Measurements from ENCODE around the gene ANKMY1.

Gene ANKMY1

GRCh38 chr2:240584486-240585031 is 26.8 kb upstream of the ANKMY1 start:
- peaks cover 3% of the 10 kb centered on the region for H3K27me3 ChIP-seq (ENCODE audit: insufficient read depth, insufficient read length)
- no peak for DNase-seq (ENCODE audit: low read depth, low spot score)
- H3K9me3 ChIP-seq (ENCODE audit: insufficient read depth, low read length) = no peaks in the 10 kb centered on the region
- H3K4me1 ChIP-seq (ENCODE audit: insufficient read depth, insufficient read length) = peaks cover 32% of the 10 kb centered on the region
- peaks cover 24% of the 10 kb centered on the region for H3K36me3 ChIP-seq (ENCODE audit: insufficient read depth, insufficient read length, low read length)
- TF ChIP-seq SUZ12 (IDR thresholded peaks at IDR 0.05; ENCODE audit: extremely low read depth, insufficient read depth, insufficient read length) (no peak), ZNF274 (IDR thresholded peaks at IDR 0.05; ENCODE audit: low read depth, low read length) (no peak)
- peak overlapping the region; percentile 90 for H3K4me3 ChIP-seq (ENCODE audit: insufficient read length, low read depth)
- H3K9ac ChIP-seq (ENCODE audit: insufficient read length, low read depth) = no peak overlapping the region

DNA sequence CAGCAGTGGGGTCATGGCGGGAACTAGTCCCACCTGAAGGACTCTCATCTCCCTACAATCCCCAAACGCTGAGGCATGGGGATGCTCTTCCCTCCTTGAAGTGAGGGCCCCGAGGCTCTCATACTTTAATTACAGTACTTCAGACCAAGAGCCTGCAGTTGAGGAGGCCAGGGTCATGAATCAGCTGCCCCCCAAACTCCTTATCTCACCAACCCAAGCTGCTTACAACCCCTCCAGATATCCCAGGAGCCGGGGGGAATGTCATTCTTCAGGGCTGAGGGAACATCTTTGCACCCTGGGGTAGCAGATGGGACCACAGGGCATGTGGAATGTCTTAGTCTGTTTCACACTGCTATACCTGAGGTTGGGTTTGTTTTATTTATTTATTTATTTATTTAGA is 26.0 kb upstream of the ANKMY1 start:
- no peak for TF ChIP-seq YY1 (IDR thresholded peaks at IDR 0.05; ENCODE audit: insufficient read depth, insufficient read length)
- no peak for TF ChIP-seq SUZ12 (IDR thresholded peaks at IDR 0.05; ENCODE audit: extremely low read depth, insufficient read depth, insufficient read length)
- no peak for DNase-seq (ENCODE audit: low read depth, low spot score)
- H3K36me3 ChIP-seq (ENCODE audit: insufficient read depth, insufficient read length, low read length) = peaks cover 28% of the 10 kb centered on the region
- H3K9me3 ChIP-seq (ENCODE audit: insufficient read depth, low read length) = no peaks in the 10 kb centered on the region
- H3K4me3 ChIP-seq (ENCODE audit: insufficient read length, low read depth) = no peak overlapping the region
- peaks cover 3% of the 10 kb centered on the region for H3K27me3 ChIP-seq (ENCODE audit: insufficient read depth, insufficient read length)
- H3K9ac ChIP-seq (ENCODE audit: insufficient read length, low read depth) = no peak overlapping the region
- H3K4me1 ChIP-seq (ENCODE audit: insufficient read depth, insufficient read length) = peaks cover 34% of the 10 kb centered on the region

DNA sequence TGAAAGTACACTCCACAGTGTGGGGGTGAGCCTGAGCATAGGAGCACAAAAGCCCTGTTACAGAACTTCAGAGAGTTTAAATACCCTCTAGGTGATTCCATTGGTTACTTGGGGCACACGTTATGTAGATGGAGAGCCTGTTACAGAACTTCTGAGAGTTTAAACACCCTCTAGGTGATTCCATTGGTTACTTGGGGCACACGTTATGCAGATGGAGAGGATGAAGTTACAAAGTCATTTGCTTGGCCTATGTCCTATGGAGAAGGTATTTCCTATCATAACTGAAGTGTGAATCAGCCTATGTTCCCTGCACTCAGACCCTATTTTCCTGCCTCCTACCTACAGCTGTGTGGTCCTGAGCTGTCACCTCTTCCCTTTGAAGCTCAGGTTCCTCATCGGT is 25.0 kb upstream of the ANKMY1 start:
- no peak for DNase-seq (ENCODE audit: low read depth, low spot score)
- Histone ChIP-seq H3K9me3 (ENCODE audit: insufficient read depth, low read length) (no peaks in the 10 kb centered on the region), H3K27me3 (ENCODE audit: insufficient read depth, insufficient read length) (peaks cover under 1% of the 10 kb centered on the region), H3K4me3 (ENCODE audit: insufficient read length, low read depth) (no peak overlapping the region), H3K36me3 (ENCODE audit: insufficient read depth, insufficient read length, low read length) (peaks cover 38% of the 10 kb centered on the region), H3K4me1 (ENCODE audit: insufficient read depth, insufficient read length) (peaks cover 27% of the 10 kb centered on the region), H3K9ac (ENCODE audit: insufficient read length, low read depth) (no peak overlapping the region)
- TF ChIP-seq SUZ12 (IDR thresholded peaks at IDR 0.05; ENCODE audit: extremely low read depth, insufficient read depth, insufficient read length) = no peak
- TF ChIP-seq YY1 (IDR thresholded peaks at IDR 0.05; ENCODE audit: insufficient read depth, insufficient read length) = no peak
- TF ChIP-seq ZNF274 (IDR thresholded peaks at IDR 0.05; ENCODE audit: low read depth, low read length) = no peak

- H3K36me3 ChIP-seq (ENCODE audit: insufficient read depth, insufficient read length, low read length) = peaks cover 47% of the 10 kb centered on the region
- peak; percentile 66 for DNase-seq (ENCODE audit: low read depth, low spot score)
- no peak overlapping the region for H3K4me3 ChIP-seq (ENCODE audit: insufficient read length, low read depth)
- no peaks in the 10 kb centered on the region for H3K27me3 ChIP-seq (ENCODE audit: insufficient read depth, insufficient read length)
- no peaks in the 10 kb centered on the region for H3K9me3 ChIP-seq (ENCODE audit: insufficient read depth, low read length)
- peaks cover 26% of the 10 kb centered on the region for H3K4me1 ChIP-seq (ENCODE audit: insufficient read depth, insufficient read length)
- H3K9ac ChIP-seq (ENCODE audit: insufficient read length, low read depth) = no peak overlapping the region
- TF ChIP-seq ZNF274 (IDR thresholded peaks at IDR 0.05; ENCODE audit: low read depth, low read length) = no peak
- TF ChIP-seq SUZ12 (IDR thresholded peaks at IDR 0.05; ENCODE audit: extremely low read depth, insufficient read depth, insufficient read length) = no peak
- TF ChIP-seq YY1 (IDR thresholded peaks at IDR 0.05; ENCODE audit: insufficient read depth, insufficient read length) = no peak
Measured at GRCh38 chr2:240581811-240582210, 24.0 kb upstream of the ANKMY1 start.

- Histone ChIP-seq H3K4me1 (ENCODE audit: insufficient read depth, insufficient read length) (peaks cover 24% of the 10 kb centered on the region), H3K36me3 (ENCODE audit: insufficient read depth, insufficient read length, low read length) (peaks cover 60% of the 10 kb centered on the region), H3K27me3 (ENCODE audit: insufficient read depth, insufficient read length) (no peaks in the 10 kb centered on the region), H3K4me3 (ENCODE audit: insufficient read length, low read depth) (no peak overlapping the region), H3K9ac (ENCODE audit: insufficient read length, low read depth) (peak overlapping the region; percentile 36), H3K9me3 (ENCODE audit: insufficient read depth, low read length) (no peaks in the 10 kb centered on the region)
- no peak for DNase-seq (ENCODE audit: low read depth, low spot score)
- TF ChIP-seq SUZ12 (IDR thresholded peaks at IDR 0.05; ENCODE audit: extremely low read depth, insufficient read depth, insufficient read length) = no peak
- no peak for TF ChIP-seq YY1 (IDR thresholded peaks at IDR 0.05; ENCODE audit: insufficient read depth, insufficient read length)
- TF ChIP-seq ZNF274 (IDR thresholded peaks at IDR 0.05; ENCODE audit: low read depth, low read length) = no peak
Measured at GRCh38 chr2:240579771-240580614, 22.2 kb upstream of the ANKMY1 start.

DNA sequence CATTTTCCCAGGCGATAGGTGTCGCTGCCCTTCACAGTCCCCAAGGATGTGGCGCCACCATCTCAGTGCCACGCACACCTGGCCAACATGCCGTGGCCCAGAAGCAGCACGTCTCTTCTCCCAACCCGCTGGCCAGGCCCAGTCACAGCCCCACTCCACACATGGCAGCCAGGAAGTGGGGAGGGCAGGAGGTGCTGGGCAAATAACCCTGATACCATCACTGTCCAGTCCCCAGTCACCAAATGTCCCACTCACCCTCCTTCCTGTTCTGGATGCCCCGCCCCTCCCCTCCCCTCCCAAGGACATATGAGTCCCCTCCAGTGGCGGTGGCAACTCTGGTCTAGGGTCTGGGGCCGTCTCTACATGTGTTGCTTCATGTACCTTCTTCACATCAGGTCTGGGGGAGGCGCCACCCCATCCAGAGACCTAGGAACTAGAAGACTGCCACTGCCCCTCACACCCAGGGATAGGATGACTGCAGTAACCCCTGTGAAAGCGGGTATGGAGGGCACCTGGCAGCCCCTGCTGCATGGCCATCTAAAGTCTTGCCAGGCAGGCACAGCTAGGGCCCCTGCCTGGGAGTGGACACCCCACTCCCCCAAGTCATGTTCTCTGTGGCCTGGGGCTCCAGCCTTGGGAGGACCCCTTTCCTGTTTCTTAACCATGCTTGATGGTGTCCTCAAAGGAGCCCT is 21.4 kb upstream of the ANKMY1 start:
- no peaks in the 10 kb centered on the region for H3K9me3 ChIP-seq (ENCODE audit: insufficient read depth, low read length)
- H3K4me3 ChIP-seq (ENCODE audit: insufficient read length, low read depth) = no peak overlapping the region
- peak overlapping the region; percentile 27 for H3K9ac ChIP-seq (ENCODE audit: insufficient read length, low read depth)
- TF ChIP-seq SUZ12 (IDR thresholded peaks at IDR 0.05; ENCODE audit: extremely low read depth, insufficient read depth, insufficient read length) (no peak), YY1 (IDR thresholded peaks at IDR 0.05; ENCODE audit: insufficient read depth, insufficient read length) (no peak), ZNF274 (IDR thresholded peaks at IDR 0.05; ENCODE audit: low read depth, low read length) (no peak)
- H3K36me3 ChIP-seq (ENCODE audit: insufficient read depth, insufficient read length, low read length) = peaks cover 62% of the 10 kb centered on the region
- H3K4me1 ChIP-seq (ENCODE audit: insufficient read depth, insufficient read length) = peaks cover 18% of the 10 kb centered on the region
- no peaks in the 10 kb centered on the region for H3K27me3 ChIP-seq (ENCODE audit: insufficient read depth, insufficient read length)
- DNase-seq (ENCODE audit: low read depth, low spot score) = no peak

GRCh38 chr2:240578488-240578887 is 20.7 kb upstream of the ANKMY1 start:
- H3K27me3 ChIP-seq (ENCODE audit: insufficient read depth, insufficient read length) = no peaks in the 10 kb centered on the region
- H3K4me1 ChIP-seq (ENCODE audit: insufficient read depth, insufficient read length) = peaks cover 18% of the 10 kb centered on the region
- no peak overlapping the region for H3K9ac ChIP-seq (ENCODE audit: insufficient read length, low read depth)
- H3K4me3 ChIP-seq (ENCODE audit: insufficient read length, low read depth) = no peak overlapping the region
- H3K9me3 ChIP-seq (ENCODE audit: insufficient read depth, low read length) = no peaks in the 10 kb centered on the region
- no peak for DNase-seq (ENCODE audit: low read depth, low spot score)
- TF ChIP-seq ZNF274 (IDR thresholded peaks at IDR 0.05; ENCODE audit: low read depth, low read length) (no peak), SUZ12 (IDR thresholded peaks at IDR 0.05; ENCODE audit: extremely low read depth, insufficient read depth, insufficient read length) (no peak), YY1 (IDR thresholded peaks at IDR 0.05; ENCODE audit: insufficient read depth, insufficient read length) (no peak)
- H3K36me3 ChIP-seq (ENCODE audit: insufficient read depth, insufficient read length, low read length) = peaks cover 60% of the 10 kb centered on the region

All from NT2/D1 (cell line).